Measurements from ENCODE around the gene CRLF3.
A peak's percentile ranks its signal among the peaks of the same experiment; 100 is the strongest.
"Not testable (repeated sequence)": the region's sequence is repeated elsewhere in the genome, so short reads cannot be mapped to it uniquely, and the experiment has no call there.

CRLF3 gene

GRCh38 chr17:30824356-30825145, at the start of gene CRLF3:
TSS of gene CRLF3 (minus strand) at chr17:30824692. CDS start at chr17:30824651, 41 bp downstream.
- DNase-seq (ENCODE audit: extremely low read depth in 1 of 2, low read depth in 1 of 2) = peak; percentile 81 to 85

GRCh38 chr17:30869005-30869404, 44.5 kb upstream of the CRLF3 start:
- DNase-seq (ENCODE audit: extremely low read depth in 1 of 2, low read depth in 1 of 2) = no peak

GRCh38 chr17:30864636-30865035, 40.1 kb upstream of the CRLF3 start:
- DNase-seq (ENCODE audit: extremely low read depth in 1 of 2, low read depth in 1 of 2) = no peak

GRCh38 chr17:30858556-30859250, 34.2 kb upstream of the CRLF3 start:
- no peak for DNase-seq (ENCODE audit: extremely low read depth in 1 of 2, low read depth in 1 of 2)

- no peak for DNase-seq (ENCODE audit: extremely low read depth in 1 of 2, low read depth in 1 of 2)
Measured at GRCh38 chr17:30854146-30854545, 29.7 kb upstream of the CRLF3 start.

GRCh38 chr17:30848021-30848420, 23.5 kb upstream of the CRLF3 start:
- DNase-seq (ENCODE audit: extremely low read depth in 1 of 2, low read depth in 1 of 2) = no peak

GRCh38 chr17:30840771-30841170, 16.3 kb upstream of the CRLF3 start:
- no peak for DNase-seq (ENCODE audit: extremely low read depth in 1 of 2, low read depth in 1 of 2)

- DNase-seq (ENCODE audit: extremely low read depth in 1 of 2, low read depth in 1 of 2) = no peak
Measured at GRCh38 chr17:30838202-30838807, 13.8 kb upstream of the CRLF3 start.

- no peak for DNase-seq (ENCODE audit: extremely low read depth in 1 of 2, low read depth in 1 of 2)
Measured at GRCh38 chr17:30832438-30833124, 8.1 kb upstream of the CRLF3 start.

- peak; percentile 70 to 83 for DNase-seq (ENCODE audit: extremely low read depth in 1 of 2, low read depth in 1 of 2)
Measured at GRCh38 chr17:30831663-30832437, 7.4 kb upstream of the CRLF3 start, which contains the start of gene ATAD5. TSS of gene ATAD5 (plus strand) at chr17:30831966. CDS start at chr17:30832348, 382 bp downstream.

- no peak for DNase-seq (ENCODE audit: extremely low read depth in 1 of 2, low read depth in 1 of 2)
Measured at GRCh38 chr17:30831257-30831656, 6.8 kb upstream of the CRLF3 start.

GRCh38 chr17:30829022-30829421, 4.5 kb upstream of the CRLF3 start:
- no peak for DNase-seq (ENCODE audit: extremely low read depth in 1 of 2, low read depth in 1 of 2)

- DNase-seq (ENCODE audit: extremely low read depth in 1 of 2, low read depth in 1 of 2) = no peak
Measured at GRCh38 chr17:30827082-30827481, 2.6 kb upstream of the CRLF3 start.

- DNase-seq (ENCODE audit: extremely low read depth in 1 of 2, low read depth in 1 of 2) = peak in 1 of 2 donors; percentile 8
Measured at GRCh38 chr17:30824002-30824355, 513 bp downstream of the CRLF3 start.

- DNase-seq (ENCODE audit: extremely low read depth in 1 of 2, low read depth in 1 of 2) = no peak
Measured at GRCh38 chr17:30823421-30823820, 1.1 kb downstream of the CRLF3 start.

- not testable (repeated sequence) for DNase-seq (ENCODE audit: extremely low read depth in 1 of 2, low read depth in 1 of 2)
Measured at GRCh38 chr17:30822919-30823318, 1.6 kb downstream of the CRLF3 start.

- no peak for DNase-seq (ENCODE audit: extremely low read depth in 1 of 2, low read depth in 1 of 2)
Measured at GRCh38 chr17:30821871-30822723, 2.4 kb downstream of the CRLF3 start.

GRCh38 chr17:30819971-30820705, 4.4 kb downstream of the CRLF3 start:
- no peak for DNase-seq (ENCODE audit: extremely low read depth in 1 of 2, low read depth in 1 of 2)

- no peak for DNase-seq (ENCODE audit: extremely low read depth in 1 of 2, low read depth in 1 of 2)
Measured at GRCh38 chr17:30816165-30816564, 8.3 kb downstream of the CRLF3 start.

Measured in stimulated activated CD8-positive, alpha-beta memory T cell treated with anti-CD3 and anti-CD28 coated beads, Interleukin-7, amount 100 ng/mL, for 48 hours (primary cell).